HG02885 (cell line): ENCODE measurements around the gene POLH.
"Not testable (repeated sequence)": the region's sequence is repeated elsewhere in the genome, so short reads cannot be mapped to it uniquely, and the experiment has no call there.

Experiments
- ATAC-seq: cut with Tn5 transposase; IDR thresholded peaks from one replicate; pipeline ENCODE4 v1.9.1; 2021; ENCODE audit warnings: mild to moderate bottlenecking; ENCODE audit not compliant: unreplicated experiment, poor library complexity

Gene POLH

DNA sequence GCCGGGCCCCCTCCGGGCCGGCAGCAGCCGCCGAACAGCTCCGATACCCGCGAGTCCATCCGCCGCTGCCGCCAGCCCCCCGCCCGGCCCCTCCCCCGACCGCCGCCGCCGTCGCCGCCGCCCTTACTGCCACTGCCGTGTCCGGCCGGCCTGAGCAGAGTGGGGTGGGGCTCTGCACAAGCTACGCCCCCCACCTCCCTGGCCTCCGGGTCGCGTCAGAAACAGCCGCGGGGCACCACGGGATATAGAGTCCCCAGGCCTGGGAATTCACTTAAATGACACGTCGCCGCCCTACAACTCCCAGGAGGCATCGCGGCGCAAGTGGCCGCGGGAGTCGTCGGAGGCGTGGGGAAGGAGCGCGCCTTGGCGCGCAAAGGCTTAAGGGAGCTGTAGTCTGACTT is 53.1 kb downstream of the POLH start, which contains the start of gene GTPBP2:
Gene GTPBP2, minus strand, starts transcription at position 161 of the 401 bp plus-strand sequence. Its CDS starts 102 bp downstream, at position 59.
- peak; percentile 87 for ATAC-seq

DNA sequence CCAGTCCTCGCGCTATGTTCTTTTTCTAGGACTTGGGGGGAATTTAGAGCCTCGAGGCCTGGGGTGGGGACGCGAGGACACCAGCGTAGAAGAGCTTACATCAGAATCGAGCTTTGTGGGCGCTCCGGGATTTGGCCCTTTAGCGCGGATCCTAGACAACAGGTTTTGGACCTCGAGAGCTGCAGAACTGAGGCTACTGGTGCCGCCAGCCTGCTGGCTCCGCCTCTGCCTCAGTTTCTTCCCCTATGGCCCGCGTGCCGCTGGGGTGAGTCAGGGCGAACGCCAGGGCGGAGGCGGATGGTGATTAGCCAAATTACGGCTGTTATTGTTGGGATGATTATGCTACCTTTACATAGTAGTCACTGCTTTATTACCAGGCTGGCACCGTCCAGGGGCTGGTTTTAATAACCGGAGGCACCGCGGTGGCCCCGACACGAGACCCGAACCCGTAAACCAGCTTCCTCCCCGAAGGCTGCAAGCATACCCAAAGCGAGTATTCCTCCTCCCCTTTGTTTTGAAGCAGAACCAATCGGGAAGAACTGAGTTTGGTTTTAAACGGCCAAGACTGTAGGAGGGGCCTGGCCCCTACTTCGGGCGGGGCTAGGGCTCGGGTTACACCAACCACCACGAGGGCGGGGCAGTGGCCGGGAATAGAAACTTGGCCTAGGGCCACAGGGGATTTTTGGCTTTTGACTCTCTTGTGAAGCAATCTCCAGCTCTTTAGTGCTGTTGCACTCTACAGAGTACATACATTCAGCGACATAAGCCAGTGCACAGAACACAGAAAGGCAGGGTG is 53.7 kb downstream of the POLH start:
- peak; percentile 67 for ATAC-seq

DNA sequence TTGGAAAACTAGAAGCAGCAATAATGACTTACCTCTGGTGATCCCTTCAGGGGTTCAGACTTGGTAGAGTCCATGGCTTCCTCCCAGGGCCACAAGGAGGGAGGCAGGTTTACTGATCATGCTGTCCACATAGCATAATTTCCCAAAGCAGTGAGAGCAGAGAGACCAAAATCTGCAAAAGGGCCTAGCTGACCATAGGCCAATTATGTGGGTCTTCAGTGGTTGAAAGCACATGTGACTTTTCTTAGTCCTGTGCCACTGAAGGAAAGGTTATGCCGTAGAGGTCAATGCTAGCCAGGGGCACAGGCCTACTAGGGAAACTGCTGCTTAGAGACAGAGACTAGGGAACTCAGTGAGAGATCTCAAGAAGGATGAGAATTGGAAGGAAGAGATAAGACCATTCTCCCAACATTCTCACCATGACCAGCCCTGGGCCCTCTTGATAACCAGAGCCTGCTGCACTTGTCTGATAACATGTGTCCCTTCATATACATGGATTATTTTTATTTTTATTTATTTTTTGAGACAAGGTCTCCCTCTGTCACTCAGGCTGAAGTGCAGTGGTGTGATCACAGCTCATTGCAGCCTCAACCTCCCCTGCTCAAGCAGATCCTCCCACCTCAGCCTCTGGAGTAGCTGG is 55.1 kb downstream of the POLH start:
- no peak for ATAC-seq

DNA sequence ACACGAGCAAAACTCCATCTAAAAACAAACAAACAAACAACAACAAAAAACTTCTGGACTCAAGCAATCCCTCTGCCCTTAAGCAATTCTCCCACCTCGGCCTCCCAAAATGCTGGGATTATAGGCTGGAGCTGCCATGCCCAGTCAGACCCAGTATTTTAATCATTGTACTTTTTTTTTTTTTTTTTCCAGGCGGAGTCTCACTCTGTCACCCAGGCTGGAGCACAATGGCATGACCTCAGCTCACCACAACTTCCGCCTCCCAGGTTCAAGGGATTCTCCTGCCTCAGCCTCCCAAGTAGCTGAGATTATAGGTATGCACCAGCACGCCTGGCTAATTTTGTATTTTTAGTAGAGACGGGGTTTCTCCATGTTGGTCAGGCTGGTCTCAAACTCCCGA is 57.0 kb downstream of the POLH start:
- ATAC-seq, result not testable (repeated sequence)

DNA sequence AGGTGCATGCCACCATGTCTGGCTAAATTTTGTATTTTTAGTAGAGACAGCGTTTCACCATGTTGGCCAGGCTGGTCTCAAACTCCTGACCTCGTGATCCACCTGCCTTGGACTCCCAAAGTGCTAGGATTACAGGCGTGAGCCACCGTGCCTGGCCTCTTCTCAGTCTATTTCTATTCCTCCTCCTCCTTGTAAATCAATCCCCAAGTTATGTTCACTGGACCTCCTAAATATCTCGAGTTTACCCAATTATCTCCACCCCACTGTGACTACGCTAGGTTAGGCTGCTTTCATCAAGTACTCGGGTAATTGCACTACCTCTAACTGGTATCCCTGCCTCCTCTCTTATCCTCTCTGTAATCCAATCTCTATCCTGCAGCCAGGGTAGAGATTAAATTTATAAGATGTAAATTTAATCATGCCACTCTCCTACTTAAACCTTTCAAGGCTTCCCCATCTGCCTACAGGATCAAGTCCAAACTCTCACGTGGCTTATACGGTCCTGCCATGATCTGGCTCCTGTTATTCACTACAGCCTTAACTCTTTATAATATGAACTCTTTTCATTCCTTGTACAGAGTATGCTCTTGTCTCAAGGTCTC is 58.8 kb downstream of the POLH start:
- no peak for ATAC-seq

DNA sequence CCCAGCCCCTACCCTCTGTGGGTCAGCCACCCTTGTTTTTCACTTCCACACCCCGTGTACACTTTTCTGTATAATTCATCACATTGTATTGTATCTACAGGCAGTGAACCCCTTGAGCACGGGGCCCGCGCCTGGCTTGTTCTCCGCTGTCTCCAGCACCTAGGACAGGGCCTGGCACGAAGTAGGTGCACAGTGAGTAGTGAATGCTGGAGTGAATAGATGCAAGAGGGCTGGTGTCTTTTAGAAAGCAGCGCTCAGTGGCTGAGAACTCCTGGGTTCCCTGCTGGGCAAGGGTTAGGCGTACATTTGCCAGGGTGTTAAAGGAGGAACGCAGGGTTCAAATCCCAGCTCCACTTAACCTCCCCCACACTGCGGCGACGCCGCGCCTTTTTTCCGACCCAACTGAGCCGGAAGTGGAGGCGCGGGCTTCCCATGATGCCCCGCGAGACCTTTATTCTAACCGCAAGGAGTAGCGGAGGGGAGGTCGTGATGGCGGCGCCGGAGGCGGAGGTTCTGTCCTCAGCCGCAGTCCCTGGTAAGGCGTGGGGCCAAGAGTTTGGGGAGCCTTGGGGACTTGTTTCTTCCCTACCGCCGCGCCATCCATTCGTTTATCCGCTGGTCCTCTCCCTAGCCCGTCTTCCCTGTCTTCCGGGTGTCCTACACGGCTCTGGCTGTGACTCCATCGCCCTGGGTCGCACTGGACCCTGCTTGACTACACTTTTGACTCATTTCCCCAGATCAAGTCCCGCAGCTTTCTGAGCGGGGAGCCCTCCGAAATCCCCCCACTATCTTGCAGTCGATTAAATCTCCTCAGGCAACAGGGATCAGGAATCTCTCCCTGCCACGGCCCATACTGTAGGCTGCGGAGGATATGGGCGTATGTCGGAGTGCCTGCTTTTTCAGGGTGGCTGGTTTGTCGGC is 59.7 kb downstream of the POLH start, which contains the start of gene MAD2L1BP:
Gene MAD2L1BP, plus strand, starts transcription at position 454 of the 921 bp plus-strand sequence. Its CDS starts 36 bp downstream, at position 490.
- peak; percentile 85 for ATAC-seq

DNA sequence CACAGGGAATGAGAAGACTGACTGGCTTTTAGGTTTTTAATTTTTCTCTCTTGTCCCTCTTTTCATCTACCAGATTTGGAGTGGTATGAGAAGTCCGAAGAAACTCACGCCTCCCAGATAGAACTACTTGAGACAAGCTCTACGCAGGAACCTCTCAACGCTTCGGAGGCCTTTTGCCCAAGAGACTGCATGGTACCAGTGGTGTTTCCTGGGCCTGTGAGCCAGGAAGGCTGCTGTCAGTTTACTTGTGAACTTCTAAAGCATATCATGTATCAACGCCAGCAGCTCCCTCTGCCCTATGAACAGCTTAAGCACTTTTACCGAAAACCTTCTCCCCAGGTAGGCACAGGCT is 60.3 kb downstream of the POLH start:
- ATAC-seq, result peak; percentile 26

DNA sequence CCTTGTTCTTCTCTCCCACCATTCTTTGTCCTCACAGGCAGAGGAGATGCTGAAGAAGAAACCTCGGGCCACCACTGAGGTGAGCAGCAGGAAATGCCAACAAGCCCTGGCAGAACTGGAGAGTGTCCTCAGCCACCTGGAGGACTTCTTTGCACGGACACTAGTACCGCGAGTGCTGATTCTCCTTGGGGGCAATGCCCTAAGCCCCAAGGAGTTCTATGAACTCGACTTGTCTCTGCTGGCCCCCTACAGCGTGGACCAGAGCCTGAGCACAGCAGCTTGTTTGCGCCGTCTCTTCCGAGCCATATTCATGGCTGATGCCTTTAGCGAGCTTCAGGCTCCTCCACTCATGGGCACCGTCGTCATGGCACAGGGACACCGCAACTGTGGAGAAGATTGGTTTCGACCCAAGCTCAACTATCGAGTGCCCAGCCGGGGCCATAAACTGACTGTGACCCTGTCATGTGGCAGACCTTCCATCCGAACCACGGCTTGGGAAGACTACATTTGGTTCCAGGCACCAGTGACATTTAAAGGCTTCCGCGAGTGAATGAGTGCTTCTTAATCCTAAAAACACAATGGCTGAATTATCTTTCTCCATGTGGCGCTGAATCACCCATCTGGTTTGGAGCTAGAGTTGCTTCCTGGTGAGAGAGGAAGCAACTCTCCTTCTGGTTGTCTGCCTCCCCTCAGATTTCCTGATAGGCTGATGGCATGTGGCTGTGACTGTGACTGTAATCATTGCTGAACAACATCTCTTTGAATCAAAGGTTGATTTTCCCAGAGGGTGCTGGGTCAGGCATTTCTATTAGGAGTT is 64.2 kb downstream of the POLH start:
- no peak for ATAC-seq

DNA sequence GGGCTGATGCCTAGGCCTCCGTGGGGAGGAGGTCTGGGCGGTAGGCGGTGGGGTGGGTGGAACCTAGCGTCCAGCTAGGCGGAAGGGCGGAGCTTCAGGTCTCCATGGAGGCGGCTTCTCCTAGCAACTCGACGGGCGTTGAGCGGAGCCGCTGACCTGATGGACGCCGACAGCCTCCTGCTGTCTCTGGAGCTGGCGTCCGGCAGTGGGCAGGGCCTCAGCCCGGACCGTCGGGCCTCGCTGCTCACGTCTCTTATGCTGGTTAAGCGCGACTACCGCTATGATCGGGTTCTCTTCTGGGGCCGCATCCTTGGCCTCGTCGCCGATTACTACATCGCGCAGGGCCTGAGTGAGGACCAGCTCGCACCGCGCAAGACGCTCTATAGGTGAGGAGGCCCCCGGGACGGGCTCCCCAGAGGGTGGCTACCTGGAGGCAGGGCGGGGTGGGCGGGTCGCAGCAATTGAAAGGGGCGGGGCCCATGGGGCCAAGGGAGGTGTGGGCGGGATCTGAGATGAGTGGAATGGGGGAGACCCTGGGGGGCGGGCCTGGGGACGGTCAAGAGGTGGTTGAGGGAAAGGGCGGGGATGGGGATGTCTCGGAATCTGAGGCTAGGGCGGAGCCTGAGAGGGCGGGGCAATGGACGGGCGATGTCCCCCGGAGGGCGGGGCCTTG is 69.1 kb downstream of the POLH start, which contains the start of gene RSPH9:
Gene RSPH9, plus strand, starts transcription at position 97 of the 673 bp plus-strand sequence. Its CDS starts 63 bp downstream, at position 160.
- no peak for ATAC-seq

DNA sequence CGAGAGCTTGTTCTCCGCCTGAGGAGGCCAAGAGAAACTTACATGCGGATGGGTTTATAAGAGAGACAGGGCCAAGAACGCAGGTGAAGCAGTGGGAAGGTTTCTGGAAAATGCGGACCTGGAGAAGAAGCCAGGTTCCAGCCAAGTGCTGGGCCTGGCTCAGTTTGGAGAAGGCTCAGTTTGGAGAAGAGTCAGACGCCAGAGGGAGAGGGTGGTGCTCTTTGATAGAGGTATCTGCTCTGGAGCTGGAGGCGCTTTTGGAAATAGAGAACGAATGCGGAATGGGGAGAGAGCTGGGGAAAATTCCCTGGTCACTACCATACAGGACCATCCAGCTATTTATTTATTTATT is 69.6 kb downstream of the POLH start:
- ATAC-seq, result no peak

DNA sequence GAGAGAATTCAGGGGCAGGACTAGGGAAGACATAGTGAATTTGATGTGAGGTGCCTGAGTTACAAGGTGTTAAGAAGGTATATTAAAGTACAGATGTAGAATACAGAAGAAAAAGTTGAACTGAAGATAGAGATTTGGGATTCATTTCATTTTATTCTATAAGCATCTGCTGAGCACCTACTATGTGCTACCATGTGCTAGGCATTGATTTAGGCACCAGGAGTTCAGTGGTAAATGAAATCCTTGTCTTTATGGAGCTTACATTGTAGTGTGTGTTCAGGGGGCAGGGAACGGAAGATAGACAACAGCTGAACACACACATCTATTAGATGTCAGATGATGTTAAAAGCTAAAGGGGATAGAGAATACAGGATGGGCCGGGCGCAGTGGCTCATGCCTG is 71.6 kb downstream of the POLH start:
- ATAC-seq, result no peak

DNA sequence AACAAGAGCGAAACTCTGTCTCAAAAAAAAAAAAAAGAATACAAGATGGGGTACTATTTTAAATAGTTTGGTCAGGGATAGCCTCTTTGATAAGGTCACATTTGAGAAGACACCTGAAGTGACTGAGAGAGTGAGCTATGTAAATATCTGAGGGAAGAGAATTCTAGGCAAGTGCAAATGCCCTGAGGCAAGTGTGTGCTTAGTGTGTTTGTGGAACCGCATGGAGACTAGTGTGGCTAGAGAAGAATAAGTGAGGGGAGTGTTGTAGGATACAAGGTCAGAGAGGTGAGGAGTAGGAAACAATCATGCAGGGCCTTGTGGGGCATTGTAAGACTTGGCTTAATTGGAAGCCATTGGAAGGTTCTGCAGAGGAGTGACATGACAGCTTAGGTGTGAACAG is 72.3 kb downstream of the POLH start:
- ATAC-seq, result no peak

DNA sequence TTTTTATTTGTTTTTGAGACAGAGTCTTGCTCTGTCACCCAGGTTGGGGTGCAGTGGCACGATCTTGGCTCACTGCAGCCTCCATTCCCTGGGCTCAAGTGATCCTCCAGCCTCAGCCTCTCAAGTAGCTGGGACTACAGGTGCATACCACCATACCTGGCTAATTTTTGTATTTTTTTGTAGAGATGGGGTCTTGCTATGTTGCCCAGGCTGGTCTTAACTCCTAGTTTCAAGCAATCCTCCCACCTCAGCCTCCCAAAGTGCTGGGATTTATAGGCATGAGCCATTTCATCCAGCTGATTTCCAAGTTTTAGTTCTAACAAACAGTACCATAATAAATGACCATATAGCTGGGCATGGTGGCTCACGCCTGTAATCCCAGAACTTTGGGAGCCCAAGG is 76.8 kb downstream of the POLH start:
- ATAC-seq, result not testable (repeated sequence)

DNA sequence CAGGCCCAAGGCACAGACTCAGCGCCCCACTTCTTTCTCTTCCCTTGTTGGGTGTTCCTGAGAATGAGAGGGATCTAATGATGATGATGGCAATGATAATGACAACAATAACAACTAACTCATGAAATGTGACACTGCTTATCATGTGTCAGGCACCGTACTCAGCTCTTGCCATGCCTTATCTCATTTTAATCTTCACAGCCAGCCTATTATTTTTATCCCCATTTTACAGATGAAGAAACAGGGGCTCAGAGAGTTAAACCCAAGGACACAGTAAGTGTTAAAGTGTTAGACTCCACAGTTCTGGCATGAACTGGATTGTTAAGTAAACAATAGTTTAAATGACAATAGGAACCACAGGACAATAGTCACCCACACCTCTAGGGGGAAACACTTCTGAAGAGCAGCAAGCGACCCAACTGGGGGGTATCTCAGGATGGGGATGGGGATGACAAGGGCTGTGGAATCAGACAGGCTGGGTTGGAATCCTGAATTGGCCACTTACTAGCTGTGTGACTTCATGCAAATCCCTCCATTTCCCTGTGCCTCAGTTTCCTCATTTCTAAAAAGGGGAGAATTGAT is 81.3 kb downstream of the POLH start:
- no peak for ATAC-seq

DNA sequence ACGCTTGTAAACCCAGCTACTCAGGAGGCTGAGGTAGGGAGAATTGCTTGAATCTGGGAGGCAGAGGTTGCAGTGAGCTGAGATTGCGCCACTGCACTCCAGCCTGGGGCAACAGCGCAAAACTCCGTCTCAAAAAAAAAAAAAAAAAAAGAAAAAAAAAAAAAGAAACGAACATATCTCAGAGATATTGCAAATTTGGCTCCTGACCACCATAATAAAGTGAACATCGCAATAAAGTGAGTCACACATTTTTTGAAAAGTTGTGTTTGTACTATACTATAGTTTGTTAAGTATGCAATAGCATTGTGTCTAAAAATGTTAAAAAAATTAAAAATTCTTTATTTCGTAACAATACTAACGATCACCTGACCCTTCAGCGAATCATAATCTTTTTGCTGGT is 82.2 kb downstream of the POLH start:
- no peak for ATAC-seq

DNA sequence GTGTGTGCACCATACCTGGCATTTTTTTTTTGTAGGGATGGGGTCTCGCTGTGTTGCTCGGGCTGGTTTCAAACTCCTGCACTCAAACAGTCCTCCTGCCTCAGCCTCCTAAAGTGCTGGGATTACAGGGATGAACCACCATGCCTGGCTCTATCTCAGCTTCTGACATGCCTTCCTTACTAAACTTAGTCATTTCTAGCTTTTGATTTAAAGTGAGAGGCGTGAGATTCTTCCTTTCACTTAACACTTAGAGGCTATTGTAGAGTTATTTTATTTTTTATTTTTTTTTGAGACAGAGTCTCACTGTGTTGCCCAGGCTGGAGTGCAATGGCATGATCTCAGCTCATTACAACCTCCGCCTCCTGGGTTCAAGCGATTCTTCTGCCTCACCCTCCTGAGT is 87.0 kb downstream of the POLH start:
- ATAC-seq, result not testable (repeated sequence)
